K562 (cell line): ENCODE results near the gene NAA40. TPM values are rescaled to one million over a fixed set of nuclear protein-coding genes. Genes with fewer than 3 reads are reported as not detected.

Experiments
- ATAC-seq: fragments of 200-7000 bp; cut with Tn5 transposase; 3 replicates; pipeline ENCODE4 v1.9.1; 2020; ENCODE audit warnings: moderate library complexity
- BruUV-seq: library from RNA; stranded (reverse); fragments of 400-500 nt; replicated peaks from 2 replicates; lab custom pipeline; 2021; lab: Mats Ljungman, UMichigan
- CTCF ChIA-PET: fragments of 300-600 bp; formaldehyde crosslinking; extraction: SDS; loops from one replicate; lab custom pipeline; 2021; ENCODE audit warnings: low intra/inter-chr PET ratio; lab: Yijun Ruan, JAX
- POLR2A ChIA-PET: fragments of 300-600, 350-650 bp; sonication (Branson Sonifier 250); formaldehyde crosslinking; extraction: SDS; loops from one replicate; lab custom pipeline; 2021; ENCODE audit warnings: antibody characterized with exemption, inconsistent platforms; lab: Yijun Ruan, JAX
- DNase-seq, 4 experiments: peaks; one replicate each; pipeline versions ENCODE4 v3.0.0 to v3.0.0-alpha.2; 2011 to 2018; ENCODE audit warnings: low spot score in 3 of 4, mixed read lengths in 3 of 4; ENCODE audit errors: extremely low read depth in 1 of 4
- FAIRE-seq: peaks from 2 replicates; lab custom pipeline; 2011; peaks lifted over from hg19 to GRCh38; lab: Jason Lieb, UNC
- H2AFZ ChIP-seq: 2 replicates; pipeline ENCODE4 v1.6.0; 2011; ENCODE audit warnings: low read depth, low read length, control low read depth, inconsistent platforms
- H3K27ac ChIP-seq: fragments of 200-600 bp; 3 replicates; pipeline ENCODE4 v1.8.0; 2011; ENCODE audit warnings: low read depth, mild to moderate bottlenecking, control low read depth, inconsistent platforms, low read length, moderate library complexity, mixed read lengths; ENCODE audit errors: extremely low read depth
- H3K27me3 ChIP-seq, 2 experiments: fragments of 300-600 bp in 1 of 2; 2 replicates in 1 of 2; 3 replicates in 1 of 2; pipeline versions ENCODE4 v1.6.0 to v1.8.0; 2011; ENCODE audit warnings: inconsistent platforms in 2 of 2, low read length in 2 of 2, mild to moderate bottlenecking in 1 of 2, mixed read lengths in 1 of 2, moderate library complexity in 1 of 2; ENCODE audit not compliant: control insufficient read depth in 2 of 2, insufficient read depth in 2 of 2
- H3K36me3 ChIP-seq: fragments of 300-600 bp; 3 replicates; pipeline ENCODE4 v1.8.0; 2011; ENCODE audit warnings: mild to moderate bottlenecking, low read length, inconsistent platforms; ENCODE audit not compliant: control insufficient read depth, insufficient read depth
- H3K4me1 ChIP-seq, 2 experiments: fragments of 200-600 bp in 1 of 2; replicated peaks in 1 of 2; 2 replicates in 1 of 2; 3 replicates in 1 of 2; pipeline versions ENCODE4 v1.5.1 to v1.8.0; 2011; ENCODE audit warnings: inconsistent platforms in 2 of 2, low read length in 2 of 2, mild to moderate bottlenecking in 1 of 2, mixed read lengths in 1 of 2, moderate library complexity in 1 of 2; ENCODE audit not compliant: control insufficient read depth in 2 of 2, insufficient read depth in 2 of 2
- H3K4me2 ChIP-seq: 2 replicates; pipeline ENCODE4 v1.6.1; 2011; ENCODE audit warnings: low read length, control low read depth, inconsistent platforms, mixed read lengths; ENCODE audit not compliant: insufficient read depth
- H3K4me3 ChIP-seq: fragments of 200-600 bp; sonication (generic), shearing (Covaris generic); 2 replicates; pipeline ENCODE4 v1.5.1; 2016; ENCODE audit warnings: control low read depth, inconsistent platforms
- H3K79me2 ChIP-seq: fragments of 200-600 bp; 3 replicates; pipeline ENCODE4 v1.8.0; 2011; ENCODE audit warnings: low read length, inconsistent platforms; ENCODE audit not compliant: control insufficient read depth, insufficient read depth
- H3K9ac ChIP-seq, 2 experiments: 2 replicates each; pipeline versions ENCODE4 v1.6.0 to v1.6.1; 2011; ENCODE audit warnings: low read depth in 2 of 2, low read length in 2 of 2, control low read depth in 1 of 2, inconsistent platforms in 1 of 2, mild to moderate bottlenecking in 1 of 2, mixed read lengths in 1 of 2; ENCODE audit not compliant: insufficient read depth in 1 of 2
- H3K9me1 ChIP-seq: one replicate; pipeline ENCODE4 v1.6.0; 2011; ENCODE audit warnings: inconsistent platforms, mild to moderate bottlenecking, low read length, moderate library complexity; ENCODE audit not compliant: control insufficient read depth, insufficient read depth
- H3K9me3 ChIP-seq: replicated peaks from 2 replicates; pipeline ENCODE4 v1.5.1; 2011; ENCODE audit warnings: low read depth, low read length, inconsistent platforms; ENCODE audit not compliant: control insufficient read depth, insufficient read depth
- H4K20me1 ChIP-seq: replicated peaks from 2 replicates; pipeline ENCODE4 v1.6.1; 2011; ENCODE audit warnings: low read length, inconsistent platforms, mixed read lengths; ENCODE audit not compliant: control insufficient read depth, insufficient read depth
- DACH1 ChIP-seq: fragments of 450-650 bp; IDR thresholded peaks from 2 replicates; pipeline ENCODE4 v1.6.1; 2018; ENCODE audit not compliant: partially characterized antibody
- EGR1 ChIP-seq: fragments of 450-650 bp; conservative IDR thresholded peaks from 2 replicates; pipeline ENCODE4 v1.6.1; 2017; ENCODE audit warnings: mild to moderate bottlenecking
- HMGN3 ChIP-seq: IDR thresholded peaks from 2 replicates; pipeline ENCODE4 v1.6.1; 2011; ENCODE audit warnings: borderline replicate concordance, low read depth, mild to moderate bottlenecking, mixed read lengths, low read length; ENCODE audit not compliant: insufficient read length; ENCODE audit errors: extremely low read depth
- POLR2G ChIP-seq: fragments of 200-400 bp; formaldehyde crosslinking; IDR thresholded peaks from 2 replicates; pipeline ENCODE4 v1.6.1; 2017; ENCODE audit warnings: low read depth, mild to moderate bottlenecking, antibody characterized with exemption, low read length, moderate library complexity
- POLR2H ChIP-seq: IDR thresholded peaks from 2 replicates; pipeline ENCODE4 v1.6.1; 2016; ENCODE audit warnings: missing genetic modification characterization, low read depth, mild to moderate bottlenecking, control low read depth, missing compliant biosample characterization, moderate library complexity
- PRPF4 ChIP-seq: fragments of 200-400 bp; formaldehyde crosslinking; IDR thresholded peaks from one replicate; pipeline ENCODE4 v1.6.1; 2017; ENCODE audit warnings: low read length, low read depth, mild to moderate bottlenecking; ENCODE audit not compliant: insufficient read depth, poor library complexity, severe bottlenecking
- RBFOX2 ChIP-seq: fragments of 200-400 bp; formaldehyde crosslinking; IDR thresholded peaks from 2 replicates; pipeline ENCODE4 v1.6.1; 2017; ENCODE audit warnings: low read depth, mild to moderate bottlenecking, low read length, moderate library complexity
- RBM22 ChIP-seq: fragments of 200-400 bp; formaldehyde crosslinking; IDR thresholded peaks from 2 replicates; pipeline ENCODE4 v1.6.1; 2018; ENCODE audit warnings: low read length, low read depth; ENCODE audit not compliant: poor library complexity, severe bottlenecking
- ZBTB17 ChIP-seq: fragments of 450-650 bp; formaldehyde crosslinking; IDR thresholded peaks from 2 replicates; pipeline ENCODE4 v1.4.0; 2020; ENCODE audit warnings: mild to moderate bottlenecking
- ZNF263 ChIP-seq: sonication (generic); formaldehyde crosslinking; IDR thresholded peaks from 2 replicates; pipeline ENCODE4 v1.8.0; 2022; ENCODE audit warnings: mild to moderate bottlenecking, missing genetic modification reagents, borderline replicate concordance
- WGBS: fragments of 100-300 bp; shearing (Covaris generic); methylation state at CpG from one replicate; pipeline ENCODE4 v1.1.6; 2016; ENCODE audit warnings: low coverage, mixed read lengths; ENCODE audit not compliant: insufficient coverage; ENCODE audit errors: missing lambda C conversion rate; 5-methylcytosine and 5-hydroxymethylcytosine counted together
- in situ Hi-C: fragments of 300-500 bp; cut with MboI; formaldehyde crosslinking; loops from 4 replicates; pipeline ENCODE4 v1.15.0; 2018; ENCODE audit warnings: inconsistent platforms, mixed read lengths
- intact Hi-C: fragments of 100-400 bp; cut with micrococcal nuclease; formaldehyde crosslinking; loops from 2 replicates; pipeline ENCODE4 v1.14.2; 2022
- polyA plus RNA-seq, 8 experiments: library from polyadenylated mRNA; depleted of rRNA in 4 of 8; stranded (reverse) in 5 of 8; unstranded in 3 of 8; fragments of >200 nt; fragmentation: Nextera tagmentation in 2 of 8; fragmentation: Illumina TruSeq in 1 of 8; extraction: Ambion mirVana in 2 of 8; extraction: Trizol in 1 of 8; gene quantifications; 2 replicates each; pipeline versions ENCODE4 v1.2.1 to v1.2.3, GENCODE V29; 2011 to 2014; ENCODE audit warnings: inconsistent platforms in 1 of 8, missing spikeins in 1 of 8
- total RNA-seq, 7 experiments: library from RNA; depleted of rRNA in 6 of 7; stranded (reverse); fragments of >200 nt in 6 of 7; fragmentation: Illumina TruSeq in 2 of 7; extraction: Trizol in 2 of 7; gene quantifications; 2 replicates each; pipeline versions ENCODE4 v1.2.1 to v1.2.3, GENCODE V29; 2011 to 2021; ENCODE audit warnings: low replicate concordance in 1 of 7
- TF ChIP-seq, protein P1 (sequence below): fragments of 200-800 bp; sonication (Bioruptor generic); IDR thresholded peaks from 2 replicates; pipeline ENCODE4 v1.6.1; 2017; ENCODE audit warnings: missing genetic modification characterization, missing compliant biosample characterization
- TF ChIP-seq, protein P2 (sequence below): sonication (generic); formaldehyde crosslinking; IDR thresholded peaks from 2 replicates; pipeline ENCODE4 v1.8.1; 2023; ENCODE audit warnings: mild to moderate bottlenecking, missing genetic modification reagents
- TF ChIP-seq, protein P3 (sequence below), 2 experiments: fragments of 450-650 bp in 1 of 2; sonication (generic) in 1 of 2; formaldehyde crosslinking in 1 of 2; IDR thresholded peaks in 1 of 2; conservative IDR thresholded peaks in 1 of 2; 2 replicates each; pipeline versions ENCODE4 v1.6.1 to v1.8.1; 2016 to 2023; ENCODE audit warnings: mild to moderate bottlenecking in 2 of 2, moderate library complexity in 2 of 2, inconsistent platforms in 1 of 2, missing genetic modification reagents in 1 of 2

The NAA40 gene
- total and polyA plus RNA-seq, 9 of the 15 experiments (the other 6 are each of a cell fraction or from before 2014, with no cell fraction given): 6.2 to 39.0 (median 23.1) TPM

DNA sequence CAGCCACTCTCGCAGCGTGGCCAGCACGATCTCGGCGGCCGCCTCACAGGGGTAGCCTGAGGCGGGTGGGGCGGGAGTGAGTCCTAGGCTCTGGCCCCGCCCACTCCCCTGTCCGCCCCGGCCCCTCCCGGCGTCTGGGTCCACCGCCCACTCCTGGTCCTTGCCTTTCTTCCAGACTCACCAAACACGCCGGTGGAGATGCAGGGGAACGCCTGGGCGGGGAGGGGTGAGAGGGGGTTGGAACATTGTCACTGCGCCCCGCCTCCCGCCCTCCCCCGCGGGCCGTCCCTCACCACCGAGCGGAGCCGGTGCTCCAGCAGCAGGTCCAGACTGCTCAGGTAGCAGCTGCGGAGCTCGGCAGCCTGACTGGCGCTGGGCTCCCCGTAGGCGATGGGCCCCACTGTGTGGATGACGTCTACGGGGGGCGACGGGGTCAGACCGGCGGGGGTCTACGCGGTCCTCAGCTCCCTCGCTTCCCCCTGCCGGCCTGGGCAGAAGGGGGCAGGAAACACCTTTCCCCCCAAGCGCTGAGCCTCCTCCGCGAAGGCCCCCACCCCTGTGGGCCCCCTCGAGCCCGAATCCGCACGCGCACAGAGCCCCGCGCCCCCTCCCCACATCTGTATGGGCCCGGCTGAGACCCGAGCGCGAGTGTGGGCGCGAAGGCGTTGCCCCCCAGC is 60.7 kb downstream of the NAA40 start:
- intact Hi-C loops (loop anchor here (10.0 kb wide), 2 partner anchors 95 to 145 kb away; no protein-coding TSS in a partner anchor), in situ Hi-C loops (no loop called here)
- Histone ChIP-seq H3K9me1 (no peaks in the 10 kb centered on the region), H3K4me1 (peaks cover 0 to 61% of the 10 kb centered on the region in 2 experiments; a peak in 2 of 5 replicates), H3K4me2 (no peak overlapping the region), H3K36me3 (peaks cover 63% of the 10 kb centered on the region; the same call in 2 of the 3 replicates), H2AFZ (no peak overlapping the region), H4K20me1 (peaks cover 14% of the 10 kb centered on the region), H3K4me3 (no peak overlapping the region), H3K27ac (no peak overlapping the region), H3K9ac (no peak overlapping the region), H3K9me3 (no peaks in the 10 kb centered on the region), H3K27me3 (no peaks in the 10 kb centered on the region), H3K79me2 (no peaks in the 10 kb centered on the region)
- peak; percentile 86 for ATAC-seq
- peak; percentile 63 to 89 (median 84) for DNase-seq
- no TSS peak for BruUV-seq
- TF ChIP-seq HMGN3: peak; percentile 20
- TF ChIP-seq, protein P1, sequence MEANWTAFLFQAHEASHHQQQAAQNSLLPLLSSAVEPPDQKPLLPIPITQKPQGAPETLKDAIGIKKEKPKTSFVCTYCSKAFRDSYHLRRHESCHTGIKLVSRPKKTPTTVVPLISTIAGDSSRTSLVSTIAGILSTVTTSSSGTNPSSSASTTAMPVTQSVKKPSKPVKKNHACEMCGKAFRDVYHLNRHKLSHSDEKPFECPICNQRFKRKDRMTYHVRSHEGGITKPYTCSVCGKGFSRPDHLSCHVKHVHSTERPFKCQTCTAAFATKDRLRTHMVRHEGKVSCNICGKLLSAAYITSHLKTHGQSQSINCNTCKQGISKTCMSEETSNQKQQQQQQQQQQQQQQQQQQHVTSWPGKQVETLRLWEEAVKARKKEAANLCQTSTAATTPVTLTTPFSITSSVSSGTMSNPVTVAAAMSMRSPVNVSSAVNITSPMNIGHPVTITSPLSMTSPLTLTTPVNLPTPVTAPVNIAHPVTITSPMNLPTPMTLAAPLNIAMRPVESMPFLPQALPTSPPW (CRISPR knock-in tag): peak; percentile 51
- TF ChIP-seq, protein P2, sequence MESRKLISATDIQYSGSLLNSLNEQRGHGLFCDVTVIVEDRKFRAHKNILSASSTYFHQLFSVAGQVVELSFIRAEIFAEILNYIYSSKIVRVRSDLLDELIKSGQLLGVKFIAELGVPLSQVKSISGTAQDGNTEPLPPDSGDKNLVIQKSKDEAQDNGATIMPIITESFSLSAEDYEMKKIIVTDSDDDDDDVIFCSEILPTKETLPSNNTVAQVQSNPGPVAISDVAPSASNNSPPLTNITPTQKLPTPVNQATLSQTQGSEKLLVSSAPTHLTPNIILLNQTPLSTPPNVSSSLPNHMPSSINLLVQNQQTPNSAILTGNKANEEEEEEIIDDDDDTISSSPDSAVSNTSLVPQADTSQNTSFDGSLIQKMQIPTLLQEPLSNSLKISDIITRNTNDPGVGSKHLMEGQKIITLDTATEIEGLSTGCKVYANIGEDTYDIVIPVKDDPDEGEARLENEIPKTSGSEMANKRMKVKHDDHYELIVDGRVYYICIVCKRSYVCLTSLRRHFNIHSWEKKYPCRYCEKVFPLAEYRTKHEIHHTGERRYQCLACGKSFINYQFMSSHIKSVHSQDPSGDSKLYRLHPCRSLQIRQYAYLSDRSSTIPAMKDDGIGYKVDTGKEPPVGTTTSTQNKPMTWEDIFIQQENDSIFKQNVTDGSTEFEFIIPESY (CRISPR knock-in tag): peak; percentile 74
- peak; percentile 72 for TF ChIP-seq EGR1
- no peak for TF ChIP-seq ZBTB17 (CRISPR knock-in tag)
- peak; percentile 62 for TF ChIP-seq RBM22
- no peak for TF ChIP-seq POLR2H (tag)
- TF ChIP-seq, protein P3, sequence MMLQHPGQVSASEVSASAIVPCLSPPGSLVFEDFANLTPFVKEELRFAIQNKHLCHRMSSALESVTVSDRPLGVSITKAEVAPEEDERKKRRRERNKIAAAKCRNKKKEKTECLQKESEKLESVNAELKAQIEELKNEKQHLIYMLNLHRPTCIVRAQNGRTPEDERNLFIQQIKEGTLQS (IDR thresholded peaks at IDR 0.05): peak; percentile 6; the same call in 1 of the 2 replicates
- TF ChIP-seq, protein P3 (CRISPR knock-in tag; conservative IDR thresholded peaks at IDR 0.05): no peak
- TF ChIP-seq RBFOX2: peak; percentile 40; the same call in 1 of the 2 replicates
- no peak for TF ChIP-seq DACH1
- TF ChIP-seq POLR2G: peak; percentile 15
- TF ChIP-seq ZNF263 (CRISPR knock-in tag): peak; percentile 76
- TF ChIP-seq PRPF4: peak; percentile 18
- FAIRE-seq: no peak
- ChIA-PET CTCF (no interaction called here), POLR2A (interaction anchor here (0.7 to 1.2 kb wide), 2 partner anchors 9 to 310 kb away, joined by 3 to 4 read pairs; no protein-coding TSS in a partner anchor)
- 86% methylated on average over 17 of the region's 59 CpGs for WGBS
